ENCODE data around the gene MYO16. TPM values are rescaled to one million over a fixed set of nuclear protein-coding genes. Genes with fewer than 3 reads are reported as not detected.

MYO16 gene
- total RNA-seq, 1 experiment from 2014 or later, result 0.49 TPM

DNA sequence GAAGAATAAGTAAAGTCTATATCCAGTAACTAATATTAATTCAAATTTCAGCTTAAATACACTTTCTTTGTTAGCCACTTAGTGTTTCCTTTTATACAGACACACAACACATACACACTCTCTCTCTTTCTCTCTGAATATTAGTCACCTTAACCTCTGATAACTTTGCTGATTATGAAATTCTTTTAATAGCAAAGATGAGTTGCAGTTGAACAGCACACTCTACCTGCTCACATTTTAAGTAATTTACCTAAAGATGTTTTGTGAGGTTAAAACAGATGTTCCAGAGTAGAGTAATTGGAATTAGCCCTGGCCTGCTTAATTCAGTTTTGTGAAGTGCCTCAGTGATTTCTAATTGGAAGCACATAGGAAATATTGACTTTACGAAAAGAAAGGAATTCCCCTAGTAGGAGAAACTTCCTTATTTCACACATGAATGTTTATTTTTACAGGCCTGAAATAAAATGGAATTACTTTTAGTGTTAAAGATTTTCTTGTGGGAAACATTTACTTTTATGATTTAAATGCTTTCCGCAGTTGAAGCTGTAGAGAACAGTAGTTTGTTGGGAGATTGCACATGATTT is 184.3 kb downstream of the MYO16 start:
- no peaks in the 10 kb centered on the region for H3K9me3 ChIP-seq (ENCODE audit: low read depth, low read length, poor library complexity, severe bottlenecking)
- no TSS peak for BruUV-seq (replicated peaks)
- no peaks in the 10 kb centered on the region for H3K36me3 ChIP-seq (ENCODE audit: insufficient read depth, low read length, poor library complexity, severe bottlenecking)
- H3K27me3 ChIP-seq (replicated peaks; ENCODE audit: insufficient read depth, low read depth, low read length, poor library complexity), result no peaks in the 10 kb centered on the region
- H3K4me1 ChIP-seq (ENCODE audit: insufficient read depth, low read length, poor library complexity, severe bottlenecking), result no peaks in the 10 kb centered on the region
- TF ChIP-seq EZH2 (IDR thresholded peaks at IDR 0.05; ENCODE audit: borderline replicate concordance, low read depth, low read length, poor library complexity, severe bottlenecking), result no peak
- TF ChIP-seq, protein P1, sequence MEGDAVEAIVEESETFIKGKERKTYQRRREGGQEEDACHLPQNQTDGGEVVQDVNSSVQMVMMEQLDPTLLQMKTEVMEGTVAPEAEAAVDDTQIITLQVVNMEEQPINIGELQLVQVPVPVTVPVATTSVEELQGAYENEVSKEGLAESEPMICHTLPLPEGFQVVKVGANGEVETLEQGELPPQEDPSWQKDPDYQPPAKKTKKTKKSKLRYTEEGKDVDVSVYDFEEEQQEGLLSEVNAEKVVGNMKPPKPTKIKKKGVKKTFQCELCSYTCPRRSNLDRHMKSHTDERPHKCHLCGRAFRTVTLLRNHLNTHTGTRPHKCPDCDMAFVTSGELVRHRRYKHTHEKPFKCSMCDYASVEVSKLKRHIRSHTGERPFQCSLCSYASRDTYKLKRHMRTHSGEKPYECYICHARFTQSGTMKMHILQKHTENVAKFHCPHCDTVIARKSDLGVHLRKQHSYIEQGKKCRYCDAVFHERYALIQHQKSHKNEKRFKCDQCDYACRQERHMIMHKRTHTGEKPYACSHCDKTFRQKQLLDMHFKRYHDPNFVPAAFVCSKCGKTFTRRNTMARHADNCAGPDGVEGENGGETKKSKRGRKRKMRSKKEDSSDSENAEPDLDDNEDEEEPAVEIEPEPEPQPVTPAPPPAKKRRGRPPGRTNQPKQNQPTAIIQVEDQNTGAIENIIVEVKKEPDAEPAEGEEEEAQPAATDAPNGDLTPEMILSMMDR (conservative IDR thresholded peaks at IDR 0.05; ENCODE audit: low read depth, low read length), result no peak
- H3K4me3 ChIP-seq (ENCODE audit: low read depth, low read length, poor library complexity, severe bottlenecking), result no peak overlapping the region
- POLR2A ChIA-PET (ENCODE audit: low non-redundant PET), result no interaction called here
- CTCF ChIA-PET, result no interaction called here
- no peak overlapping the region for H3K27ac ChIP-seq (ENCODE audit: low read depth, low read length, poor library complexity, severe bottlenecking)
- intact Hi-C loops (cut with micrococcal nuclease; ENCODE audit: unreplicated experiment), result no loop called here
- DNase-seq (ENCODE audit: low spot score), result no peak

DNA sequence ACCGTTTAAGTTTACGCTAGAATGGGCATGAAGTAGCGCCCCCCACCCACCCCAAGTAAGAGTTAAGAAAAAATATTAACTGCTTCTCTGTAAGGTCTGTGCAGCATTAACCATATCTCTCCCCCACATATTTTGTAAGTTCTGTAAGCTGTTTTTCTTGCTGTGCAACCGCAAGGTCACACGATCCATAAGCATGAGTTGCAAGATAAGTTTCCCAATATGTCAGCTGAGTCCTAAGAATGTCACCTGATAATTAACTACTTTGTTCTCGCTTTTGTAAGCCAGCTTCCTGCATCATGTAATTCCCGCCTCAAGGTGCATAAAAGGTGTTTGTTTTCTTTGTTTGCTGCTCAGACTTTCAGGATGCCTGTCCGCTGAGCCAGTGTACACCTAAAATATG is 187.0 kb downstream of the MYO16 start:
- Histone ChIP-seq H3K9me3 (ENCODE audit: low read depth, low read length, poor library complexity, severe bottlenecking) (no peaks in the 10 kb centered on the region), H3K27ac (ENCODE audit: low read depth, low read length, poor library complexity, severe bottlenecking) (no peak overlapping the region), H3K4me3 (ENCODE audit: low read depth, low read length, poor library complexity, severe bottlenecking) (no peak overlapping the region), H3K27me3 (replicated peaks; ENCODE audit: insufficient read depth, low read depth, low read length, poor library complexity) (no peaks in the 10 kb centered on the region), H3K36me3 (ENCODE audit: insufficient read depth, low read length, poor library complexity, severe bottlenecking) (no peaks in the 10 kb centered on the region), H3K4me1 (ENCODE audit: insufficient read depth, low read length, poor library complexity, severe bottlenecking) (no peaks in the 10 kb centered on the region)
- CTCF ChIA-PET, result no interaction called here
- POLR2A ChIA-PET (ENCODE audit: low non-redundant PET), result no interaction called here
- intact Hi-C loops (cut with micrococcal nuclease; ENCODE audit: unreplicated experiment), result no loop called here
- no TSS peak for BruUV-seq (replicated peaks)
- DNase-seq (ENCODE audit: low spot score), result no peak
- TF ChIP-seq, protein P1 (conservative IDR thresholded peaks at IDR 0.05; ENCODE audit: low read depth, low read length), result no peak
- no peak for TF ChIP-seq EZH2 (IDR thresholded peaks at IDR 0.05; ENCODE audit: borderline replicate concordance, low read depth, low read length, poor library complexity, severe bottlenecking)

DNA sequence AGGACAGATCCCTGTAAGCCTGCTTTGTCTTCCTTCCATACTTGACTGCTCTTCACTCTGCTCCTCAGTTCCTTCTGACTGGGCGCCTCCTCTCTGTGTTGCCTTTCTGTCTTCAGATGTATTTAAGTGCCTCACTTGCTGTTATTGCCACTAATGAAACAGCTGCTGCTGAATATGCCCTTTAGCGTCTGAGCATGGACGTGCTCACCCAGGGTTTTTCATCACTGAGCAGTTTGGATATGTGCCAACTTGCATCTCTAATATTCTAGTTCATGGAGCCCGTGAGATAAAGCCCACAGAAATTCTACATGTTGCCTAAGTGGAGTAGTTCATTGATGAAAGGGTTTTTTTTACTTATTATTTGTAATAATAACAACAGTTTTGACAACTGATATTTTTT is 198.2 kb downstream of the MYO16 start:
- H3K4me3 ChIP-seq (ENCODE audit: low read depth, low read length, poor library complexity, severe bottlenecking), result no peak overlapping the region
- no peak for DNase-seq (ENCODE audit: low spot score)
- ChIA-PET POLR2A (ENCODE audit: low non-redundant PET) (no interaction called here), CTCF (no interaction called here)
- no peaks in the 10 kb centered on the region for H3K36me3 ChIP-seq (ENCODE audit: insufficient read depth, low read length, poor library complexity, severe bottlenecking)
- no peak overlapping the region for H3K27ac ChIP-seq (ENCODE audit: low read depth, low read length, poor library complexity, severe bottlenecking)
- peaks cover 6% of the 10 kb centered on the region for H3K9me3 ChIP-seq (ENCODE audit: low read depth, low read length, poor library complexity, severe bottlenecking)
- no peak for TF ChIP-seq EZH2 (IDR thresholded peaks at IDR 0.05; ENCODE audit: borderline replicate concordance, low read depth, low read length, poor library complexity, severe bottlenecking)
- TF ChIP-seq, protein P1 (conservative IDR thresholded peaks at IDR 0.05; ENCODE audit: low read depth, low read length), result no peak
- intact Hi-C loops (cut with micrococcal nuclease; ENCODE audit: unreplicated experiment), result no loop called here
- no peaks in the 10 kb centered on the region for H3K27me3 ChIP-seq (replicated peaks; ENCODE audit: insufficient read depth, low read depth, low read length, poor library complexity)
- BruUV-seq (replicated peaks), result no TSS peak
- H3K4me1 ChIP-seq (ENCODE audit: insufficient read depth, low read length, poor library complexity, severe bottlenecking), result no peaks in the 10 kb centered on the region
